HG02798 (cell line): Measurements from ENCODE around the gene SLC35F3.
A peak's percentile ranks its signal among the peaks of the same experiment; 100 is the strongest.

Experiments
- ATAC-seq: cut with Tn5 transposase; IDR thresholded peaks from one replicate; pipeline ENCODE4 v1.9.1; 2021; ENCODE audit warnings: mild to moderate bottlenecking; ENCODE audit not compliant: unreplicated experiment, poor library complexity

SLC35F3 gene

GRCh38 chr1:234014208-234014607 is 109.7 kb downstream of the SLC35F3 start:
- no peak for ATAC-seq

GRCh38 chr1:234018816-234019215 is 114.3 kb downstream of the SLC35F3 start:
- no peak for ATAC-seq

DNA sequence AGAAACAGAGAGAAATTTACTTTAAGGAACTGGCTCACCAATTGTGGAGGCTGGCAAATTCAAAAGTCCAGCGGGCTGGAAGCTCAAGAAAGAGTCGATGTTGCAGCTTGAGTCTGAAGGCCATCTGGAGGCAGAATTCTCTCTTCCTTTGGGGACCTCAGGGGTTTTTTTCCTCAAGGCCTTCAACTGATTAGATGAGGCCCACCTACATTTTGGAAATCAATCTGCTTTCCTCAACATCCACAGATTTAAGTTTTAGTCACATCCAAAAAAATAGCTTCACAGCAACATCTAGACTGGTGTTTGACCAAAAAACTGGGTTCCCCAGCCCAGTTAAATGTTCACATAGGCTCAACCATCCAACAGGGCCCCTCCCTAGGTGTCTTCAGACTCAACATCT is 114.9 kb downstream of the SLC35F3 start:
- ATAC-seq, result no peak

- no peak for ATAC-seq
Observed at GRCh38 chr1:234022302-234022701, 117.8 kb downstream of the SLC35F3 start.

GRCh38 chr1:234039603-234040002 is 135.1 kb downstream of the SLC35F3 start:
- ATAC-seq, result no peak

GRCh38 chr1:234040446-234041317 is 136.2 kb downstream of the SLC35F3 start:
- ATAC-seq, result no peak

- no peak for ATAC-seq
Observed at GRCh38 chr1:234044079-234044478, 139.6 kb downstream of the SLC35F3 start.

GRCh38 chr1:234047123-234047522 is 142.6 kb downstream of the SLC35F3 start:
- no peak for ATAC-seq

GRCh38 chr1:234062166-234062565 is 157.7 kb downstream of the SLC35F3 start:
- no peak for ATAC-seq

DNA sequence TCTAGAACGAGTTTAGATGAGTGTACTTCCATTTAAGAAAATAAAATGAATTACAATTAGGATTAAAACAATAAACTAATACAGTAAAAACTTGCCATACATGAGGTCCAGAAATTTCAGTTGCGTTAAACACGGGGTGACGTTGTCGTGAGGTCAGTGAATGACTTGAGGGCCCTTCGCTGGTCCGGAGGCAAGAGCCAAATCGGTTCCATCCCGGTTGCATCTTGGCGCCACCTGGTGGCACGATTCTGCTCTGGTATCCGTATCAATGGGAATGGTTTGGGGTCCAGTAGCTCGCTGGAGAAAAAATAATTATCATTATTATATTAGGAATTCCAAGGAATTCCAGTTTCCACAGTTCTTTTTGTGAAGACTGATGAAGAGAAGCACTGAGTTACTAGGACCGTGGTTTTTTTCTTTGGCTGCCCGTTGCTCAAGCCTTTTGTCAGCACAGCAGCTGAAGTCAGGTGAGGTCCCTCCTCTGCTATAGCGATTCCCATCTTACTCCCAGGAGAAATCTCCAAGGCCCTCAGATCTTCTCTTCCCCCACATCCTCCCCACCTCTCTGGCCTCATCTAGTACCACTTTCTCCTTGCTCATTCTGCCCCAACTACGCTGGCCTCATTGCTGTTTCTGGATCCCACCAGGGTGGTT is 161.4 kb downstream of the SLC35F3 start:
- peak; percentile 69 for ATAC-seq

- no peak for ATAC-seq
Observed at GRCh38 chr1:234067581-234068337, 163.3 kb downstream of the SLC35F3 start.

- no peak for ATAC-seq
Observed at GRCh38 chr1:234069760-234070159, 165.3 kb downstream of the SLC35F3 start.

DNA sequence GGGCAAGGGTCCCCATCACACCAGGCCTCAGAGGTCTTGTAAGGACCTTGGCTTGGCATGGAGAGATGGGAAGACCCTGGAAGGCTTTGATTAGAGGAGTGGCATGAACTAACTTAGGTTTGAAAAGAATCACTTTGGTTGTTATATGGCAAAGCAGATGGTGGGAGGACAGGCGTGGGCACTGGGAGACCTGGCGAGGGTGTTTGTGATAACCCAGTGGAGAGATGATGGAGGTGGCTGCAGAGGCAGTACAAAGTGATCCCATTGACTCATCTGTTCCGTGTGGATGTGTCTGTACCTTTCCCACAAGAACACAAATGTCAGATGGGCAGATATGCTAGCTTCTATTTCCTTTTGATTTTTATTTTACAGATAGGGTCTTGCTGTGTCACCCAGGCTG is 168.3 kb downstream of the SLC35F3 start:
- no peak for ATAC-seq

DNA sequence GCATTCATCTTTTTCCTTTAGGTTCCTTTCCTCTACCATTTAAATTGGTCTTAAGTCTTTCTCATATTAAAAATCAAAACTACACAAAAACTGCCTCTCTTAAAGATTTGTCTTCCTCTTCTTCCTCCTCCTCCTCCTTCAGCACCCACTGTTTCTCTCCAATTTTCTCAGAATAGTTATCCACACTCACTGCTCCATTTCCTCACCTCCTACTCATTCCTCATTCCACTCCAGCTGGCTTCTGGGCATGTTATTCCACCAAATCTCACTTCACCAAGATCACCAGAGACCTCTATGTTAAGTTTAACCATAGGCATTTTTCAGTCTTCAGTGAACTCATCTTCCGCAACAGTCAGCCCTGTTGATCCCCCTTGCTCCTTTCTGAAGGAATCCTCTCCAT is 173.7 kb downstream of the SLC35F3 start:
- ATAC-seq, result no peak

- ATAC-seq, result no peak
Observed at GRCh38 chr1:234079896-234080295, 175.4 kb downstream of the SLC35F3 start.

- ATAC-seq, result no peak
Observed at GRCh38 chr1:234083460-234083859, 179.0 kb downstream of the SLC35F3 start.

- no peak for ATAC-seq
Observed at GRCh38 chr1:234089396-234089795, 184.9 kb downstream of the SLC35F3 start.

GRCh38 chr1:234090212-234091064 is 186.0 kb downstream of the SLC35F3 start:
- no peak for ATAC-seq

- no peak for ATAC-seq
Observed at GRCh38 chr1:234091065-234091401, 186.6 kb downstream of the SLC35F3 start.

DNA sequence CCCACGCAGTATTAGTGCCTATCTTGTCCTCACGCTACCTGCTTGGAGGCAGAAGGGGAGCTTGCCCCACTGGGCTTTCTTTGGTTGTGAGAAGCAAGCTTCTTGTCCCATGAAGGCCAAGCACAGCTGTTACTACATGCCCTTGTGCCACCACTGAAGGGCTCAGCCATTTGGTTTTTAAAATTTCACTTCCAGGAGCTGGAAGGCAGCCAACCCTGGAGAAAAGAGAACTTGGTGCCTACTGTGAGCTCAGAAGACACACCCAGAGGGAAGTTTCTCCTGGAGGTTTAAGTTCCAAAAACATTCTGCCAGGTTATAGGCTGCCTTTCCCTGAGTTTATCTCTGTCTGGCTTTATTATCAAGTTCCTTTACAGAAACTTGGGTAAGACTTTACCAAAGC is 187.4 kb downstream of the SLC35F3 start:
- ATAC-seq, result no peak
